Measurements from ENCODE around the gene SLC15A2. TPM values are rescaled to one million over a fixed set of nuclear protein-coding genes. Genes with fewer than 3 reads are reported as not detected.
"Not testable (repeated sequence)": the region's sequence is repeated elsewhere in the genome, so short reads cannot be mapped to it uniquely, and the experiment has no call there.

SLC15A2 gene
- total RNA-seq, 1 experiment from 2014 or later: 33.3 TPM

- Histone ChIP-seq H3K9me3 (ENCODE audit: low read depth, low read length, poor library complexity, severe bottlenecking) (no peaks in the 10 kb centered on the region), H3K27me3 (replicated peaks; ENCODE audit: insufficient read depth, low read depth, low read length, poor library complexity) (no peaks in the 10 kb centered on the region), H3K36me3 (ENCODE audit: insufficient read depth, low read length, poor library complexity, severe bottlenecking) (peaks cover 3% of the 10 kb centered on the region), H3K27ac (ENCODE audit: low read depth, low read length, poor library complexity, severe bottlenecking) (no peak overlapping the region), H3K4me1 (ENCODE audit: insufficient read depth, low read length, poor library complexity, severe bottlenecking) (no peaks in the 10 kb centered on the region), H3K4me3 (ENCODE audit: low read depth, low read length, poor library complexity, severe bottlenecking) (no peak overlapping the region)
- TF ChIP-seq CTCF (conservative IDR thresholded peaks at IDR 0.05; ENCODE audit: low read depth, low read length): no peak
- no peak for TF ChIP-seq EZH2 (IDR thresholded peaks at IDR 0.05; ENCODE audit: borderline replicate concordance, low read depth, low read length, poor library complexity, severe bottlenecking)
- intact Hi-C loops (cut with micrococcal nuclease; ENCODE audit: unreplicated experiment): no loop called here
- POLR2A ChIA-PET (ENCODE audit: low non-redundant PET): no interaction called here
- CTCF ChIA-PET: no interaction called here
- no TSS peak for BruUV-seq (replicated peaks)
- DNase-seq (ENCODE audit: low spot score): no peak
Measured at GRCh38 chr3:121926380-121926779, 32.2 kb downstream of the SLC15A2 start.

- H3K27ac ChIP-seq (ENCODE audit: low read depth, low read length, poor library complexity, severe bottlenecking); POLR2A ChIA-PET (ENCODE audit: low non-redundant PET); DNase-seq (ENCODE audit: low spot score); H3K9me3 ChIP-seq (ENCODE audit: low read depth, low read length, poor library complexity, severe bottlenecking); BruUV-seq (replicated peaks); intact Hi-C loops (cut with micrococcal nuclease; ENCODE audit: unreplicated experiment); CTCF ChIA-PET; H3K27me3 ChIP-seq (replicated peaks; ENCODE audit: insufficient read depth, low read depth, low read length, poor library complexity); H3K4me3 ChIP-seq (ENCODE audit: low read depth, low read length, poor library complexity, severe bottlenecking); H3K36me3 ChIP-seq (ENCODE audit: insufficient read depth, low read length, poor library complexity, severe bottlenecking); H3K4me1 ChIP-seq (ENCODE audit: insufficient read depth, low read length, poor library complexity, severe bottlenecking): not testable (repeated sequence)
Measured at GRCh38 chr3:121938141-121938855, 44.1 kb downstream of the SLC15A2 start.

- Histone ChIP-seq H3K36me3 (ENCODE audit: insufficient read depth, low read length, poor library complexity, severe bottlenecking) (no peaks in the 10 kb centered on the region), H3K4me1 (ENCODE audit: insufficient read depth, low read length, poor library complexity, severe bottlenecking) (no peaks in the 10 kb centered on the region), H3K27ac (ENCODE audit: low read depth, low read length, poor library complexity, severe bottlenecking) (no peak overlapping the region), H3K27me3 (replicated peaks; ENCODE audit: insufficient read depth, low read depth, low read length, poor library complexity) (no peaks in the 10 kb centered on the region), H3K9me3 (ENCODE audit: low read depth, low read length, poor library complexity, severe bottlenecking) (no peaks in the 10 kb centered on the region), H3K4me3 (ENCODE audit: low read depth, low read length, poor library complexity, severe bottlenecking) (no peak overlapping the region)
- DNase-seq (ENCODE audit: low spot score): no peak
- ChIA-PET POLR2A (ENCODE audit: low non-redundant PET) (no interaction called here), CTCF (no interaction called here)
- no TSS peak for BruUV-seq (replicated peaks)
- intact Hi-C loops (cut with micrococcal nuclease; ENCODE audit: unreplicated experiment): no loop called here
- TF ChIP-seq EZH2 (IDR thresholded peaks at IDR 0.05; ENCODE audit: borderline replicate concordance, low read depth, low read length, poor library complexity, severe bottlenecking) (no peak), CTCF (conservative IDR thresholded peaks at IDR 0.05; ENCODE audit: low read depth, low read length) (no peak)
Measured at GRCh38 chr3:121941592-121941991, 47.4 kb downstream of the SLC15A2 start.

Data from A673 (cell line).